ENCODE measurements around the gene SLC6A1. TPM values are rescaled to one million over a fixed set of nuclear protein-coding genes. Genes with fewer than 3 reads are reported as not detected.
A peak's percentile ranks its signal among the peaks of the same experiment; 100 is the strongest.

SLC6A1 gene
- total RNA-seq, 6 experiments from 2014 or later, result 14.5 to 70.1 (median 37.3) TPM

GRCh38 chr3:10956986-10957385, 35.6 kb upstream of the SLC6A1 start:
- WGBS (ENCODE audit: insufficient coverage, low coverage, low lambda C conversion rate, missing lambda C conversion rate), result 66% methylated on average over 2 of the region's 6 CpGs
- no peak for DNase-seq

GRCh38 chr3:10957976-10958749, 34.4 kb upstream of the SLC6A1 start:
- no peak overlapping the region for H3K27ac ChIP-seq
- no peak for ATAC-seq
- WGBS (ENCODE audit: insufficient coverage, low coverage, low lambda C conversion rate, missing lambda C conversion rate), result 81% methylated on average over 12 of the region's 17 CpGs
- no peaks in the 10 kb centered on the region for H3K36me3 ChIP-seq
- intact Hi-C loops (cut with DNase I), result no loop called here
- no peaks in the 10 kb centered on the region for H3K9me3 ChIP-seq
- H3K4me1 ChIP-seq, result no peaks in the 10 kb centered on the region
- H3K4me3 ChIP-seq, result no peak overlapping the region
- no peaks in the 10 kb centered on the region for H3K27me3 ChIP-seq
- no peak for DNase-seq
- TF ChIP-seq CTCF (IDR thresholded peaks at IDR 0.05) (no peak), POLR2A (IDR thresholded peaks at IDR 0.05) (no peak)

More at GRCh38 chr3:10956986-10957385, 35.6 kb upstream of the SLC6A1 start:
- Histone ChIP-seq H3K4me1 (no peaks in the 10 kb centered on the region), H3K36me3 (no peaks in the 10 kb centered on the region), H3K27me3 (no peaks in the 10 kb centered on the region), H3K27ac (no peak overlapping the region), H3K9me3 (no peaks in the 10 kb centered on the region), H3K4me3 (no peak overlapping the region)
- intact Hi-C loops (cut with DNase I), result no loop called here
- ATAC-seq, result no peak
- TF ChIP-seq POLR2A (IDR thresholded peaks at IDR 0.05), result no peak
- TF ChIP-seq CTCF (IDR thresholded peaks at IDR 0.05), result no peak

- H3K27me3 ChIP-seq, result no peaks in the 10 kb centered on the region
- H3K4me1 ChIP-seq, result no peaks in the 10 kb centered on the region
- WGBS (ENCODE audit: insufficient coverage, low coverage, low lambda C conversion rate, missing lambda C conversion rate), result 67% methylated on average over 1 of the region's 6 CpGs
- H3K27ac ChIP-seq, result no peak overlapping the region
- peak in 1 of 3 donors; percentile 27 for DNase-seq
- ATAC-seq, result no peak
- TF ChIP-seq POLR2A (IDR thresholded peaks at IDR 0.05) (no peak), CTCF (IDR thresholded peaks at IDR 0.05) (no peak)
- no peak overlapping the region for H3K4me3 ChIP-seq
- intact Hi-C loops (cut with DNase I), result no loop called here
- no peaks in the 10 kb centered on the region for H3K36me3 ChIP-seq
- no peaks in the 10 kb centered on the region for H3K9me3 ChIP-seq
These were observed 32.3 kb upstream of the SLC6A1 start for GRCh38 chr3:10960255-10960654.

GRCh38 chr3:10961921-10962320, 30.6 kb upstream of the SLC6A1 start:
- no peaks in the 10 kb centered on the region for H3K27me3 ChIP-seq
- ATAC-seq (no peak), DNase-seq (peak in 1 of 3 donors; percentile 9)
- no peak overlapping the region for H3K4me3 ChIP-seq
- no CpG with 5 or more reads among the region's 2 CpGs for WGBS (ENCODE audit: insufficient coverage, low coverage, low lambda C conversion rate, missing lambda C conversion rate)
- H3K9me3 ChIP-seq, result no peaks in the 10 kb centered on the region
- intact Hi-C loops (cut with DNase I), result no loop called here
- H3K27ac ChIP-seq, result no peak overlapping the region
- TF ChIP-seq POLR2A (IDR thresholded peaks at IDR 0.05) (no peak), CTCF (IDR thresholded peaks at IDR 0.05) (no peak)
- no peaks in the 10 kb centered on the region for H3K36me3 ChIP-seq
- no peaks in the 10 kb centered on the region for H3K4me1 ChIP-seq
